ENCODE data around the gene LTBP1.
"Not testable (repeated sequence)": the region's sequence is repeated elsewhere in the genome, so short reads cannot be mapped to it uniquely, and the experiment has no call there.

Gene LTBP1

GRCh38 chr2:33056170-33056569 lies 109.4 kb downstream of the LTBP1 start:
- Histone ChIP-seq H4K20me1 (ENCODE audit: insufficient read depth) (no peaks in the 10 kb centered on the region), H3K36me3 (ENCODE audit: insufficient read depth) (no peaks in the 10 kb centered on the region), H3K4me3 (IDR thresholded peaks at IDR 0.05; ENCODE audit: insufficient read depth, low read depth, low read length) (no peak overlapping the region), H3K79me2 (ENCODE audit: insufficient read depth, low read depth) (no peaks in the 10 kb centered on the region), H3K9ac (no peak overlapping the region), H3K27me3 (ENCODE audit: insufficient read depth, low read depth) (no peaks in the 10 kb centered on the region), H2AFZ (ENCODE audit: low read depth) (no peak overlapping the region), H3K4me1 (ENCODE audit: low read depth, poor library complexity, severe bottlenecking) (peaks cover 6% of the 10 kb centered on the region), H3K27ac (no peak overlapping the region), H3K4me2 (no peak overlapping the region)
- no peak for TF ChIP-seq CTCF (conservative IDR thresholded peaks at IDR 0.05; ENCODE audit: low read depth, low read length)

GRCh38 chr2:33057307-33058028 lies 110.7 kb downstream of the LTBP1 start:
- H3K79me2 ChIP-seq (ENCODE audit: insufficient read depth, low read depth); H3K27ac ChIP-seq; H3K27me3 ChIP-seq (ENCODE audit: insufficient read depth, low read depth); H3K36me3 ChIP-seq (ENCODE audit: insufficient read depth); H4K20me1 ChIP-seq (ENCODE audit: insufficient read depth); H3K9ac ChIP-seq; H3K4me2 ChIP-seq; H2AFZ ChIP-seq (ENCODE audit: low read depth); H3K4me3 ChIP-seq (IDR thresholded peaks at IDR 0.05; ENCODE audit: insufficient read depth, low read depth, low read length): not testable (repeated sequence)
- peaks cover 19% of the 10 kb centered on the region for H3K4me1 ChIP-seq (ENCODE audit: low read depth, poor library complexity, severe bottlenecking)

GRCh38 chr2:33058716-33059470 lies 112.1 kb downstream of the LTBP1 start:
- no peaks in the 10 kb centered on the region for H3K79me2 ChIP-seq (ENCODE audit: insufficient read depth, low read depth)
- H3K36me3 ChIP-seq (ENCODE audit: insufficient read depth) = no peaks in the 10 kb centered on the region
- no peak for TF ChIP-seq CTCF (conservative IDR thresholded peaks at IDR 0.05; ENCODE audit: low read depth, low read length)
- H3K4me1 ChIP-seq (ENCODE audit: low read depth, poor library complexity, severe bottlenecking) = peaks cover 33% of the 10 kb centered on the region
- H2AFZ ChIP-seq (ENCODE audit: low read depth) = no peak overlapping the region
- H3K9ac ChIP-seq = no peak overlapping the region
- no peak overlapping the region for H3K4me3 ChIP-seq (IDR thresholded peaks at IDR 0.05; ENCODE audit: insufficient read depth, low read depth, low read length)
- no peaks in the 10 kb centered on the region for H3K27me3 ChIP-seq (ENCODE audit: insufficient read depth, low read depth)
- no peaks in the 10 kb centered on the region for H4K20me1 ChIP-seq (ENCODE audit: insufficient read depth)
- H3K27ac ChIP-seq = no peak overlapping the region
- no peak overlapping the region for H3K4me2 ChIP-seq

- Histone ChIP-seq H2AFZ (ENCODE audit: low read depth) (no peak overlapping the region), H3K36me3 (ENCODE audit: insufficient read depth) (no peaks in the 10 kb centered on the region), H3K27me3 (ENCODE audit: insufficient read depth, low read depth) (no peaks in the 10 kb centered on the region), H4K20me1 (ENCODE audit: insufficient read depth) (no peaks in the 10 kb centered on the region), H3K79me2 (ENCODE audit: insufficient read depth, low read depth) (no peaks in the 10 kb centered on the region), H3K9ac (no peak overlapping the region), H3K4me1 (ENCODE audit: low read depth, poor library complexity, severe bottlenecking) (peaks cover 39% of the 10 kb centered on the region), H3K27ac (no peak overlapping the region), H3K4me3 (IDR thresholded peaks at IDR 0.05; ENCODE audit: insufficient read depth, low read depth, low read length) (no peak overlapping the region), H3K4me2 (no peak overlapping the region)
- no peak for TF ChIP-seq CTCF (conservative IDR thresholded peaks at IDR 0.05; ENCODE audit: low read depth, low read length)
Measured at GRCh38 chr2:33059471-33060156, 112.9 kb downstream of the LTBP1 start.

Measured in KMS-11 (cell line).